ENCODE results near the gene SFMBT2. TPM values are rescaled to one million over a fixed set of nuclear protein-coding genes. Genes with fewer than 3 reads are reported as not detected.
A peak's percentile ranks its signal among the peaks of the same experiment; 100 is the strongest.

SFMBT2 gene
- 10 to 100 TPM in 3 of 4 donors, 1 to 10 TPM in 1; 7.6 to 15.4 (median 10.8) TPM for total RNA-seq

DNA sequence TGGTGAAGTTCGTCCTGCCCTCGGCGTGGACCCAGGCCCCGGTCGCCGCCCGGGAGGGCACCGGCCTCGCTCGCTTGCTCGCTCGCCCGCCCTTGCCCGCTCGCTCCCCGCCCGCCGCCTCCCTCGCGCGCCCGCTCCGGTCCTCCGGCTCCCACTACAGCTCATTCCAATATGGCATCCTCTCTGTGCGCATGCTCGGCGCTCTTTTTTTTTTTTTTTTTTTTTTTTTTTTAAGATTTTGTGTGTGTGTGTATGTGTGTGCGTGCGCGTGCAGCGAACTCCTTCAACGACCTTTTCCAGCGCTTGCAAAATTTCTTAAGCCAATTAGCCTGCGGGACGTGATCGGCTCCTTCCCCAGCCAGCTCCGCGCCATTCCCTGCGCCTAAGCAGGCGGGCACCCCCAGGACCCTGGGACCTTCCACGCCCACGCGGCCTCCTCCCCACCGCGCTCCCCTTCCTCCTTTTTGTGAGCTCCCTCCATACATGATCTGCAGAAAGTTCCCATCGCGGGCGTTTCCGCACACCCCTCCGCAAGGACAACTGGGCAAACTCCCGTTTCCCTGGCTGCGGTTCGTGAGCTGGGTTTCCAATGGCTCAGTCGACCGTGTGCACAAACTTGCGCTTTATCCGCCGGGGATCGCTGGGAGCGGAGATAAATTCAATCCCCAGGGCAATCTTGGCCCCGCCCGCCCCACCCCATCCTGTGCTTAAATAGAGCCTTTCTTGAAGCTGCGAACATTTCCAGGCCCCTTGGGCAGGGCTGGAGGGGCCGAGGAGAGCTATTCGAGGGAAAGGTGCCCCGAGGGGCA is at the start of gene SFMBT2:
TSS of gene SFMBT2 (minus strand) at position 173 of the 809 bp plus-strand sequence. CDS start 29,136 bp downstream, outside the sequence.
- TF ChIP-seq, protein P1, sequence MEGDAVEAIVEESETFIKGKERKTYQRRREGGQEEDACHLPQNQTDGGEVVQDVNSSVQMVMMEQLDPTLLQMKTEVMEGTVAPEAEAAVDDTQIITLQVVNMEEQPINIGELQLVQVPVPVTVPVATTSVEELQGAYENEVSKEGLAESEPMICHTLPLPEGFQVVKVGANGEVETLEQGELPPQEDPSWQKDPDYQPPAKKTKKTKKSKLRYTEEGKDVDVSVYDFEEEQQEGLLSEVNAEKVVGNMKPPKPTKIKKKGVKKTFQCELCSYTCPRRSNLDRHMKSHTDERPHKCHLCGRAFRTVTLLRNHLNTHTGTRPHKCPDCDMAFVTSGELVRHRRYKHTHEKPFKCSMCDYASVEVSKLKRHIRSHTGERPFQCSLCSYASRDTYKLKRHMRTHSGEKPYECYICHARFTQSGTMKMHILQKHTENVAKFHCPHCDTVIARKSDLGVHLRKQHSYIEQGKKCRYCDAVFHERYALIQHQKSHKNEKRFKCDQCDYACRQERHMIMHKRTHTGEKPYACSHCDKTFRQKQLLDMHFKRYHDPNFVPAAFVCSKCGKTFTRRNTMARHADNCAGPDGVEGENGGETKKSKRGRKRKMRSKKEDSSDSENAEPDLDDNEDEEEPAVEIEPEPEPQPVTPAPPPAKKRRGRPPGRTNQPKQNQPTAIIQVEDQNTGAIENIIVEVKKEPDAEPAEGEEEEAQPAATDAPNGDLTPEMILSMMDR (IDR thresholded peaks at IDR 0.05), result peak in 1 of 3 experiments; percentile 20
- TF ChIP-seq POLR2AphosphoS5 (IDR thresholded peaks at IDR 0.05) (peak; percentile 52 to 76), EP300 (IDR thresholded peaks at IDR 0.05) (no peak), POLR2A (IDR thresholded peaks at IDR 0.05; ENCODE audit: low read depth) (no peak)
- Histone ChIP-seq H3K4me1 (peaks cover 33 to 57% (median 54%) of the 10 kb centered on the region in 4 donors), H3K27me3 (peaks cover 0 to 23% (median 11%) of the 10 kb centered on the region in 4 donors)

DNA sequence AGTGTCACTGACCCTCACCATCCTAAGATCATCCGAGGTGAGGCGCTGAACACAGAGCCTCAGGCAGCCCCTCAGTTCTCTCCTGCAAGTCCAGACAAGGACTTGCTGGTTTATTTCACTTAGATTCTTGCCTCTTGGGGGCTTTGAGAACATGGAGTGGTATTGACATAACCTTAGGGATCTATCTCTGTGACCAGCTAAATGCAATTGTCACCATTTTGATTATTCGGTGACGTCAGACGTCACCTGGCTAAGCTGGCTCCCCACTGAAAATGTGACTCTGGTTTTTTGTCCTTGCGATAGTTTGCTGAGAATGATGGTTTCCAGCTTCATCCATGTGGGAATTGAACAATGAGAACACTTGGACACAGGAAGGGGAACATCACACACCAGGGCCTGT is 49.2 kb upstream of the SFMBT2 start:
- H3K9me3 ChIP-seq, result no peaks in the 10 kb centered on the region
- TF ChIP-seq POLR2AphosphoS5 (IDR thresholded peaks at IDR 0.05) (no peak), POLR2A (IDR thresholded peaks at IDR 0.05; ENCODE audit: low read depth) (no peak), EP300 (IDR thresholded peaks at IDR 0.05) (no peak)
- TF ChIP-seq, protein P1 (IDR thresholded peaks at IDR 0.05), result no peak
- H3K4me1 ChIP-seq, result no peaks in the 10 kb centered on the region
- DNase-seq (ENCODE audit: extremely low spot score), result no peak
- no peaks in the 10 kb centered on the region for H3K27me3 ChIP-seq
- intact Hi-C loops (cut with DNase I), result no loop called here
- no peaks in the 10 kb centered on the region for H3K36me3 ChIP-seq
- WGBS, result 94% methylated on average over 6 of the region's 6 CpGs
- H3K27ac ChIP-seq (replicated peaks in 1 of 4), result no peak overlapping the region
- no peak overlapping the region for H3K4me3 ChIP-seq

More for the DNA sequence above, at the start of gene SFMBT2:
- no peaks in the 10 kb centered on the region for H3K9me3 ChIP-seq
- peak within 1 kb of the TSS; percentile 81 to 88 (median 84) for H3K27ac ChIP-seq (replicated peaks in 1 of 4)
- under 1% methylated on average over 48 of the region's 66 CpGs for WGBS
- intact Hi-C loops (cut with DNase I), result loop anchor here (5.0 to 10.0 kb wide), 3 partner anchors 286 to 624 kb away; no protein-coding TSS in a partner anchor
- H3K4me3 ChIP-seq, result peak within 1 kb of the TSS; percentile 61 to 89 (median 82)
- no peaks in the 10 kb centered on the region for H3K36me3 ChIP-seq
- DNase-seq (ENCODE audit: extremely low spot score), result no peak

DNA sequence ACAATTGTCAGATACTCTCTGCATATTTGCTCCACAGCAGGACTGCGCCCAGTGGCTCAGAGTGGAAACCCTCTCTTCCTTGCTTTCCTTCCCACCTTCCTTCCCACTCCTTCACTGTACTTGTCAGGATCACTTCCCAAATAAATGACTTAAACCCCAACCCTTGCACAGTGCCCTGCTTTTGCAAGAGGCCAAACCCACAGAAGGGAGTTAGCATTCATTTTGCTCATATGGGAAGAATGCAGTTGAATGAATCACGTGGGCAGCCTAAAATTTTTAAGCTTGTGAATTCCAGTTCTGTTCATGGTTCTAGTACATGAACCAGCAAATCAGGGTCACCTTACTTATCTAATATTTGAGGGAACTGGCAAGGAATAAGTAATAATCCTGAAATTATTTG is 47.7 kb upstream of the SFMBT2 start:
- Histone ChIP-seq H3K9me3 (no peaks in the 10 kb centered on the region), H3K4me3 (no peak overlapping the region), H3K27ac (replicated peaks in 1 of 4) (no peak overlapping the region), H3K4me1 (no peaks in the 10 kb centered on the region), H3K36me3 (no peaks in the 10 kb centered on the region), H3K27me3 (no peaks in the 10 kb centered on the region)
- WGBS, result 70% methylated on average over 2 of the region's 2 CpGs
- TF ChIP-seq POLR2A (IDR thresholded peaks at IDR 0.05; ENCODE audit: low read depth) (no peak), POLR2AphosphoS5 (IDR thresholded peaks at IDR 0.05) (no peak), EP300 (IDR thresholded peaks at IDR 0.05) (no peak)
- TF ChIP-seq, protein P1 (IDR thresholded peaks at IDR 0.05), result no peak
- no peak for DNase-seq (ENCODE audit: extremely low spot score)
- intact Hi-C loops (cut with DNase I), result no loop called here

DNA sequence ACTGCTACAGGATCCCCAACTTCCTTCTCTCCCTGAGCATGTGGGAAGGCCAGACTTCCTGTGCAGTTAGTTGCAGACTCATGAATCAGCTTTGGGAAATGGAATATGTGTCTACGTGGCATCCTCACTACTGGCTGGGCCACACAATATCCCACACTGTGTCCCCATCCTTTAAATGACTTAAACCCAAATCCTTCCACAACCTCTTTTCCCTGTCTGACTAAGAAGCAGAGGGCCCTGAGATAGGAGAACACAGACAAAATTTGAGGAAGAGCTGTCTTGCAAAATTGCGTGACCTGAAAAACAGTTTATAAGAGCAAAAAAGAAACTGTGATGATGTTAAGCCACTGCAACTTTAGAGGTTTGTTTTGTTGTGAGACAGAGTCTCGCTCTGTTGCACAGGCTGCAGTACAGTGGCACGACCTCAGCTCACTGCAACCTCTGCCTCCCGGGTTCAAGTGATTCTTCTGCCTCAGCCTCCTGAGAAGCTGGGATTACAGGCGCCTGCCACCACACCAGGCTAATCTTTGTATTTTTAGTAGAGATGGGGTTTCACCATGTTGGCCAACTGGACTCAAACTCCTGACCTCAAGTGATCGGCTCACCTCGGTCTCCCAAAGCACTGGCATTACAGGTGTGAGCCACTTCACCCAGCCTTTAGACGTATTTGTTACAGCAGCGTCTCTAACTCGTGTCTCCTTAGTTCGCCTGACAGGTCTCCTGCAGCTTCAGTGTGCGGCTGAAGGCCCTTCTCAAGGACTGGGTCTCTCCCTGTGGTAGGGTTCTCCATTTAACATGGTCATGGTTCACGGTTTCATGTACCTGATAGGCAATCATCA is 46.9 kb upstream of the SFMBT2 start:
- DNase-seq (ENCODE audit: extremely low spot score), result no peak
- H3K4me3 ChIP-seq, result no peak overlapping the region
- WGBS, result 83% methylated on average over 14 of the region's 14 CpGs
- H3K36me3 ChIP-seq, result no peaks in the 10 kb centered on the region
- H3K4me1 ChIP-seq, result no peaks in the 10 kb centered on the region
- intact Hi-C loops (cut with DNase I), result no loop called here
- TF ChIP-seq EP300 (IDR thresholded peaks at IDR 0.05), result no peak
- no peak for TF ChIP-seq POLR2A (IDR thresholded peaks at IDR 0.05; ENCODE audit: low read depth)
- no peak for TF ChIP-seq POLR2AphosphoS5 (IDR thresholded peaks at IDR 0.05)
- TF ChIP-seq, protein P1 (IDR thresholded peaks at IDR 0.05), result no peak
- no peaks in the 10 kb centered on the region for H3K27me3 ChIP-seq
- H3K27ac ChIP-seq (replicated peaks in 1 of 4), result no peak overlapping the region
- H3K9me3 ChIP-seq, result no peaks in the 10 kb centered on the region

Data from esophagus muscularis mucosa (tissue), 4 donors.